ENCODE data around the gene MAP4K5.

MAP4K5 gene

DNA sequence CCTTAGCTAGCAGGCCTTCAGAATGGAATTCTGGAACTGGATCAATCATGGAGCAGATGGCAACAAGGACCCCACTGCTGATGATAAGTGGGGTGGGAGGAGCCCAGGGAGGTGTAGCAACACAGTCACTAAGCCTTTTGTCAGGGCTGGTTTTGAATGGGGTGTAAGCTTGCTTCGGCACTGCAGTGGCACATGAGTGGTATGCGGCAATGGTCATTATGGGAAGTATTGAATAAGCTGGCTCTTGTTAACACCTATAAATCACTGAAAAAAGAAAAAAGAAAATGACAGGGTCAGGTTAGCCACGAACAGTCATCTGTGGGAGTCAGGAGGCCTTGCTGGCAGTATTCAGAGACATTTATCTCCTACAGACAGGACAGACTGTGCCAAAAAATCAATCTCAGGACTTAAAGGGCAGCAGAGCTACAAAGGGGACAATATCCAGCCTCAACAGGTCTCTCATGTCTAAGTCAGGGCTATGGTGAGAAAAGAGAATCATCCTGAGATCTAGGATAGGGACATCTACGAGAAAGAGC, 154.8 kb downstream of the MAP4K5 start:
- TF ChIP-seq, protein P1, sequence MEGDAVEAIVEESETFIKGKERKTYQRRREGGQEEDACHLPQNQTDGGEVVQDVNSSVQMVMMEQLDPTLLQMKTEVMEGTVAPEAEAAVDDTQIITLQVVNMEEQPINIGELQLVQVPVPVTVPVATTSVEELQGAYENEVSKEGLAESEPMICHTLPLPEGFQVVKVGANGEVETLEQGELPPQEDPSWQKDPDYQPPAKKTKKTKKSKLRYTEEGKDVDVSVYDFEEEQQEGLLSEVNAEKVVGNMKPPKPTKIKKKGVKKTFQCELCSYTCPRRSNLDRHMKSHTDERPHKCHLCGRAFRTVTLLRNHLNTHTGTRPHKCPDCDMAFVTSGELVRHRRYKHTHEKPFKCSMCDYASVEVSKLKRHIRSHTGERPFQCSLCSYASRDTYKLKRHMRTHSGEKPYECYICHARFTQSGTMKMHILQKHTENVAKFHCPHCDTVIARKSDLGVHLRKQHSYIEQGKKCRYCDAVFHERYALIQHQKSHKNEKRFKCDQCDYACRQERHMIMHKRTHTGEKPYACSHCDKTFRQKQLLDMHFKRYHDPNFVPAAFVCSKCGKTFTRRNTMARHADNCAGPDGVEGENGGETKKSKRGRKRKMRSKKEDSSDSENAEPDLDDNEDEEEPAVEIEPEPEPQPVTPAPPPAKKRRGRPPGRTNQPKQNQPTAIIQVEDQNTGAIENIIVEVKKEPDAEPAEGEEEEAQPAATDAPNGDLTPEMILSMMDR (IDR thresholded peaks at IDR 0.05), result no peak
- H3K9me3 Mint-ChIP-seq, result no peaks in the 10 kb centered on the region
- peaks cover 11% of the 10 kb centered on the region for H3K27me3 Mint-ChIP-seq (ENCODE audit: low read depth, poor library complexity)
- H3K4me3 Mint-ChIP-seq, result no peak overlapping the region
- H3K36me3 Mint-ChIP-seq (ENCODE audit: low read depth), result no peaks in the 10 kb centered on the region
- peaks cover 6% of the 10 kb centered on the region for H3K4me1 Mint-ChIP-seq
- no peak for DNase-seq
- peak overlapping the region; percentile 66 for H3K27ac Mint-ChIP-seq

DNA sequence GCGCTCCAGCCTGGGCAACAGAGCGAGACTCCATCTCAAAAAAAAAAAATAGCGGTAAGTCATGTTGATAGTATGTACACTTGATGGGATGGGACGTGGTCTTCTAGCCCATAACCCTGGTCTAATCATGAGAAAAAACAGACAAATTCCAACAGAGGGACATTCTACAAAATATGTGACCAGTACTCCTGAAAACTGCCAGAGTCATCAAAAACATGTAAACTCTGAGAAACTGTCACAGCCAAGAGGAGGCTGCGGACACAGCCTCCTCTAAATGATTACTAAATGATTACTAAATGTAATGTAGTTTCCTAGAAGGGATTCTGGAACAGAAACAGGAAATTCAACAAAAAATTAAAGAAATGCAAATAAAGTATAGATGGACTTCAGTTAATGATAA, 156.6 kb downstream of the MAP4K5 start:
- no peak overlapping the region for H3K27ac Mint-ChIP-seq
- peaks cover 6% of the 10 kb centered on the region for H3K27me3 Mint-ChIP-seq (ENCODE audit: low read depth, poor library complexity)
- peaks cover 3% of the 10 kb centered on the region for H3K9me3 Mint-ChIP-seq
- TF ChIP-seq, protein P1 (IDR thresholded peaks at IDR 0.05), result no peak
- no peak overlapping the region for H3K4me3 Mint-ChIP-seq
- no peak for DNase-seq
- peaks cover 6% of the 10 kb centered on the region for H3K4me1 Mint-ChIP-seq
- H3K36me3 Mint-ChIP-seq (ENCODE audit: low read depth), result no peaks in the 10 kb centered on the region

DNA sequence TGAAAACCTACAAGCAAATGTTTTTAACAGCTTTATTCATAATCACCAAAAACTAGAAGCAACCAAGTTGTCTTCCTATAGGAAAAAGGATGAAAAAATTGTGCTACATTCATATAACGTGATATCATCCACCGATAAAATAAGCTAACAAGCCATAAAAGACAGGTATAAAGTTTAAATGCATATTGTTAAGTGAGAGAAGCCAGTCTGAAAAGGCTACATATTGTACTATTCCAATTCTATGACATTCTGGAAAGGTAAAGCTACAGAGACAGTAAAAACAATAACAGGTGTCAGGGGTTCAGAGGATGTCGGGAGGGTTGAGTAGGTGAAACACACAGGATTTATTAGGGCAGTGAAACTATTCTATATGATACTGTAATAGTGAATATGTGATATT, 158.4 kb downstream of the MAP4K5 start:
- peaks cover 6% of the 10 kb centered on the region for H3K4me1 Mint-ChIP-seq
- H3K27ac Mint-ChIP-seq, result no peak overlapping the region
- TF ChIP-seq, protein P1 (IDR thresholded peaks at IDR 0.05), result no peak
- H3K36me3 Mint-ChIP-seq (ENCODE audit: low read depth), result no peaks in the 10 kb centered on the region
- no peak for DNase-seq
- H3K9me3 Mint-ChIP-seq, result peaks cover 9% of the 10 kb centered on the region
- H3K4me3 Mint-ChIP-seq, result no peak overlapping the region
- H3K27me3 Mint-ChIP-seq (ENCODE audit: low read depth, poor library complexity), result peaks cover 6% of the 10 kb centered on the region

DNA sequence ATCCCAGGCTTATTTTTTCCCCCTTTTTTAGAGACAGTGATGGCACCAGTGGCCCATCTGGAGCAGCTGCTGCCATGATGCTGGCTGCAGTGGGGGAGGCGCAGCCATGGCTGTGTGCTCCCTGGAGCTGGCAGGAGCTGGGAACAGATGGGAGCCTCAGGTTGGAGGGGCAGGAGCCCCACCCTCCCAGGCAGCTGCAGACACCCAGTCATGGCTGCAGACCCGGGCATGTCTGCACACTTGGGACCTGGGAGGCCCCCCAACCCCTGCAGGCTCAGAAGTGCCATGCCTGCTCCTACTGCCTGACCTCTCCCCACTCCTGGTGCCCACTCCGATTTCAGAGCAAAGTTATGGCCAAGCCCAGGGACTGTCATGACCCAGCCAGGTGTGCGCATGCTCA, 160.8 kb downstream of the MAP4K5 start:
- TF ChIP-seq, protein P1 (IDR thresholded peaks at IDR 0.05), result no peak
- H3K27me3 Mint-ChIP-seq (ENCODE audit: low read depth, poor library complexity), result peaks cover 3% of the 10 kb centered on the region
- no peak for DNase-seq
- H3K4me1 Mint-ChIP-seq, result peaks cover 6% of the 10 kb centered on the region
- H3K36me3 Mint-ChIP-seq (ENCODE audit: low read depth), result no peaks in the 10 kb centered on the region
- no peak overlapping the region for H3K27ac Mint-ChIP-seq
- H3K4me3 Mint-ChIP-seq, result no peak overlapping the region
- peaks cover 9% of the 10 kb centered on the region for H3K9me3 Mint-ChIP-seq

All from nephron progenitor cell (in vitro differentiated cells).